Panc1 (cell line): ENCODE results near the gene SYNM.

Experiments
- POLR2AphosphoS5 ChIP-seq: IDR thresholded peaks from 2 replicates; pipeline ENCODE4 v1.6.1; 2012; ENCODE audit warnings: mild to moderate bottlenecking, low read depth, low read length, moderate library complexity
- SIN3A ChIP-seq: IDR thresholded peaks from 2 replicates; pipeline ENCODE4 v1.6.1; 2012; ENCODE audit warnings: low read depth, mild to moderate bottlenecking, low read length, moderate library complexity, borderline replicate concordance; ENCODE audit not compliant: insufficient read depth
- TCF7L2 ChIP-seq: IDR thresholded peaks from 2 replicates; pipeline ENCODE4 v1.6.1; 2011; ENCODE audit warnings: mild to moderate bottlenecking, low read depth, low read length, inconsistent platforms
- TF ChIP-seq, protein P1 (sequence below): fragments of 450-650 bp; IDR thresholded peaks from 2 replicates; pipeline ENCODE4 v1.5.1; 2017; ENCODE audit warnings: mild to moderate bottlenecking
- TF ChIP-seq, protein P2 (sequence below), 2 experiments: IDR thresholded peaks; 2 replicates each; pipeline ENCODE4 v1.6.1; 2011 to 2012; ENCODE audit warnings: low read depth in 2 of 2, control low read depth in 1 of 2, low read length in 1 of 2, mild to moderate bottlenecking in 1 of 2, moderate library complexity in 1 of 2; ENCODE audit not compliant: insufficient read depth in 1 of 2

DNA sequence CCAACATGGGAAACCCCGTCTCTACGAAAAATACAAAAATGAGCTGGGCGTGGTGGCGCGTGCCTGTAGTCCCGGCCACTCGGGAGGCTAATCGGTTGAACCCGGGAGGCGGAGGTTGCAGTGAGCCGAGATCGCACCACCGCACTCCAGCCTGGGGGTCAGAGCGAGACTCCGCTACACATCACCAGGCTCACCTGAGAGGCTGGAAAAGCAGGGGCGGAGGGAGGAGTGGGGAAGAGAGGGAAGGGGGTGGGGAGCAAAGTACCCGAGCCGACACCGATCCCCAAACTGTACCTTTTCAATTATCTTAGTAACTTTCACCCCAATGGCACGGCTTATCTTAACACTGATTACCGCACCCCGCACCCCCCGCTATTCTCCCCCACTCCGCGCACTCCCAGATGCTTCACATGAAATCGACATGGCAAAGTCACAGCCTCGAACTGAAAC is 46.4 kb upstream of the SYNM start:
- TF ChIP-seq, protein P1, sequence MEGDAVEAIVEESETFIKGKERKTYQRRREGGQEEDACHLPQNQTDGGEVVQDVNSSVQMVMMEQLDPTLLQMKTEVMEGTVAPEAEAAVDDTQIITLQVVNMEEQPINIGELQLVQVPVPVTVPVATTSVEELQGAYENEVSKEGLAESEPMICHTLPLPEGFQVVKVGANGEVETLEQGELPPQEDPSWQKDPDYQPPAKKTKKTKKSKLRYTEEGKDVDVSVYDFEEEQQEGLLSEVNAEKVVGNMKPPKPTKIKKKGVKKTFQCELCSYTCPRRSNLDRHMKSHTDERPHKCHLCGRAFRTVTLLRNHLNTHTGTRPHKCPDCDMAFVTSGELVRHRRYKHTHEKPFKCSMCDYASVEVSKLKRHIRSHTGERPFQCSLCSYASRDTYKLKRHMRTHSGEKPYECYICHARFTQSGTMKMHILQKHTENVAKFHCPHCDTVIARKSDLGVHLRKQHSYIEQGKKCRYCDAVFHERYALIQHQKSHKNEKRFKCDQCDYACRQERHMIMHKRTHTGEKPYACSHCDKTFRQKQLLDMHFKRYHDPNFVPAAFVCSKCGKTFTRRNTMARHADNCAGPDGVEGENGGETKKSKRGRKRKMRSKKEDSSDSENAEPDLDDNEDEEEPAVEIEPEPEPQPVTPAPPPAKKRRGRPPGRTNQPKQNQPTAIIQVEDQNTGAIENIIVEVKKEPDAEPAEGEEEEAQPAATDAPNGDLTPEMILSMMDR: no peak
- TF ChIP-seq POLR2AphosphoS5: no peak
- TF ChIP-seq, protein P2, sequence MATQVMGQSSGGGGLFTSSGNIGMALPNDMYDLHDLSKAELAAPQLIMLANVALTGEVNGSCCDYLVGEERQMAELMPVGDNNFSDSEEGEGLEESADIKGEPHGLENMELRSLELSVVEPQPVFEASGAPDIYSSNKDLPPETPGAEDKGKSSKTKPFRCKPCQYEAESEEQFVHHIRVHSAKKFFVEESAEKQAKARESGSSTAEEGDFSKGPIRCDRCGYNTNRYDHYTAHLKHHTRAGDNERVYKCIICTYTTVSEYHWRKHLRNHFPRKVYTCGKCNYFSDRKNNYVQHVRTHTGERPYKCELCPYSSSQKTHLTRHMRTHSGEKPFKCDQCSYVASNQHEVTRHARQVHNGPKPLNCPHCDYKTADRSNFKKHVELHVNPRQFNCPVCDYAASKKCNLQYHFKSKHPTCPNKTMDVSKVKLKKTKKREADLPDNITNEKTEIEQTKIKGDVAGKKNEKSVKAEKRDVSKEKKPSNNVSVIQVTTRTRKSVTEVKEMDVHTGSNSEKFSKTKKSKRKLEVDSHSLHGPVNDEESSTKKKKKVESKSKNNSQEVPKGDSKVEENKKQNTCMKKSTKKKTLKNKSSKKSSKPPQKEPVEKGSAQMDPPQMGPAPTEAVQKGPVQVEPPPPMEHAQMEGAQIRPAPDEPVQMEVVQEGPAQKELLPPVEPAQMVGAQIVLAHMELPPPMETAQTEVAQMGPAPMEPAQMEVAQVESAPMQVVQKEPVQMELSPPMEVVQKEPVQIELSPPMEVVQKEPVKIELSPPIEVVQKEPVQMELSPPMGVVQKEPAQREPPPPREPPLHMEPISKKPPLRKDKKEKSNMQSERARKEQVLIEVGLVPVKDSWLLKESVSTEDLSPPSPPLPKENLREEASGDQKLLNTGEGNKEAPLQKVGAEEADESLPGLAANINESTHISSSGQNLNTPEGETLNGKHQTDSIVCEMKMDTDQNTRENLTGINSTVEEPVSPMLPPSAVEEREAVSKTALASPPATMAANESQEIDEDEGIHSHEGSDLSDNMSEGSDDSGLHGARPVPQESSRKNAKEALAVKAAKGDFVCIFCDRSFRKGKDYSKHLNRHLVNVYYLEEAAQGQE (IDR thresholded peaks at IDR 0.05; ENCODE audit: insufficient read depth in 1 of 2, low read depth in 2 of 2, low read length in 1 of 2): no peak
- no peak for TF ChIP-seq TCF7L2
- no peak for TF ChIP-seq SIN3A
